HG03442 (cell line): ENCODE data around the gene PPA2.

Source experiments
- ATAC-seq: cut with Tn5 transposase; IDR thresholded peaks from one replicate; pipeline ENCODE4 v1.9.1; 2021; ENCODE audit warnings: mild to moderate bottlenecking, moderate library complexity; ENCODE audit not compliant: unreplicated experiment

The PPA2 gene

GRCh38 chr4:105399532-105400161 is 74.2 kb downstream of the PPA2 start:
- ATAC-seq = no peak

DNA sequence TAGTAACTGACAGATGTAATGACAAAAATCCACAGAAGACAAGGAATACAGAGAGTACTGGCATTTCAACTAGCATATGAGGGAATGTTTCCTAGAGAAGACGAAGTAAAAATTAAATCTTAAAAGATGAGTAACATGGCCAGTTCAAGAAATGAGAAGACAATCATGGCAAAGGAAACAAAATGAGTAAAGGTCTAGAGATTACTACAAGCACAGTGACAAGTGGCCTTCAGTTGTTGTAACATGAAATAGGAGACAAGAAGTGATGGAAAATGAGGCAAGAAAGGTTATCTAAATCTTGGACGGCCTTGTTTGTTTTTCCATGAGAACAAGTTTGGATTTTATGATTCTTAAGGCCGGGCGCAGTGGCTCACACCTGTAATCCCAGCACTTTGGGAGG is 81.0 kb downstream of the PPA2 start:
- no peak for ATAC-seq

DNA sequence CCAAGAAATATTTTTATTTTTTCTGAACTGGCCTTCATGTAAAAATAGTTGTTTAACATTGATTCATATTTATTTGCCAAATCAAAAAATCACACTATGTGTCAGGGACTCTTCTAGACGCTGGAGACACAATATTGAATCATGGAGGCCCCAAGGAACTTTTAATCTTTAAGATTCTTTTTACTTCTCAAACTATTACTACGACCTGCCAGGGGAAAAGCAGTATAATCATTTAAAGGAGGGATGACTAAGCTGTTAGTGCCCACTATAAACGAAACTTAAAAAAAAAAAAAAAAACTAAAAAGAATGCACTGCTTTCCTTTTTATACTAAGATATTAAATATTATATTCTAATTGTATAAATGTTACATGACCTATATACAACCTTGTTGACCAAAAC is 84.7 kb downstream of the PPA2 start:
- ATAC-seq = no peak

GRCh38 chr4:105387466-105387865 is 86.4 kb downstream of the PPA2 start:
- ATAC-seq = no peak

DNA sequence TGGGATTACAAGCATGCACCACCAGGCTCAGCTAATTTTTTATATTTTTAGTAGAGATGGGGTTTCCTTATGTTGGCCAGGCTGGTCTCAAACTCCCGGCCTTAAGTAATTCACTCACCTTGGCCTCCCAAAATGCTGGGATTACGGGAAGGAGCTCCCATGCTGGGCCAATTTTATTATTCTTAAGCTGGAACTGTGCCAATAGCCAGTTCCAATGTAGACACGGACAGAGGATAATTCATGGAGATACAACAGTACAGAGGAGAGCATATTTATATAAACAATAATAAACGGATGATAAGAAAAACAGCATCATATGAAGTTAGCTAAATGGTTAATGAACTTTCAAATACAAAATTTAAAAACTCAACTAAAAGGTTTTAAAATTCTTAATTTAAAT is 87.8 kb downstream of the PPA2 start:
- no peak for ATAC-seq

DNA sequence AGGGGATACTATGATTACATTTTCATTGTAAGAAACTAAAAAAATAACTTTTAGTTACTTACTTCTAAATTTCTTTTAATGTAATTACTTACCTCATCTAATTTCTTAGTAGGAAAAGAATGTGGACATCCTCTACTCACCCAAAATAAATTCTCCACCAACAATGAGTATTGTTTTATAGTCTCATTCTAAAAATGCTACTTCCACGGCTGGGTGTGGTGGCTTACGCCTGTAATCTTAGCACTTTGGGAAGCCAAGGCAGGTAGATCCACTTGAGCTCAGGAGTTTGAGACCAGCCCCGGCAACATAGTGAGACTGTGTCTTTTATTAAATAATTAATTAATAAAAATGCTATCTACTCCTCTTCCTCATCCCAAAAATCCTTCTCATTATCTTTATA is 99.8 kb downstream of the PPA2 start:
- no peak for ATAC-seq

DNA sequence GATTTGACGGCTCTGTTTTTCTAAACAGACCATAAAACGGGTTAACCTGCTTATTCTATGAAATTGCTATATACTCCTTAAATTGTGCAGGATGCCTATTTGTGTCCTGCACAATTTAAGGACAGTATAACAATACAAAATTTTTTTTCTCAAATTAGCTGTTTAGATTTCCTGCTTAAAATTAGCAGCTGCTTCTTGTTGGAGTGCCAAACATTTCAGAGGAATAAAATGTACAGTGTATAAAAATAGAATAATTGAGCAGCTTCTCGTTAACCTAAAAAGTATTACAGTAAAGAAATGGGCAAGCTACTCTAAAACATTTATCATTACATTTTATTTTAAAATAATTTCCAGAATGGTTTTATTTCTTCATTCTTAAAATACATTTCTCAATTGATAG is 100.5 kb downstream of the PPA2 start:
- ATAC-seq = no peak

DNA sequence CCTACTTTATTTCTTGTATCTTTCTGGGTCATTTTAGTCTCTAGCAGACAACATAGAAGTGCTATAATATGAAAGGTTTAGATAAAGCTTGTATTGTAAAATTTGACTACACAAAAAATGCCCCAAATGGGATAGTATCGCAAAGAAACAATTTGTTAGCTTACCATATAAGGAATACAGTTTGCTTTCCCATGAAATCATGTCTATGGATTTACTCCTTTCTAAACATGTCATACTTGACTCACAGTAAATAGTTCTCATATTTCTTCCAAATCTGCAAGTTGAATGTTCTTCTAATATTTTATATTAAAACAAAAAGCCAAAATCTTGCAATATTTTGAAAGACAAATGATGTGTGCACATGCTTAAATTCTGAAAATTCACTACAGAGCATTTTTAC is 103.9 kb downstream of the PPA2 start:
- no peak for ATAC-seq

DNA sequence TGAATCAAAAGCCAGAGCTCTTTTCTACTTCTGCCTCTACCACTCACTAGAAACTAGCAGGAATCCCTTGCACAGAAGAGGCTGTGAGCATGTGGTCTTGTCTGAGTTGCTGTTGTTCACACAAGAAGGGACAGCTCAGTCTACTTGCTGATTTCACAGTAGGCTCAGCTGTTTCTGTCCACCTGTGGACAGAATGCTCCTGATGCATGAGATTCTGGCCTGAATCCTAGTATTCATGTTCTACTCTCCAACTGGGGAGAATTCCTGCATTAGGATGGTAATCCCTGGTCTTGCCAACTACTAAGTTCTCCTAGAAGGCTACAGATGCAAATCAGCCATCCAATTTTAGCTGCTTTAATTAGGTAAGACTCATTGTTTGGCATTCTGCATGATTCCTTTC is 112.8 kb downstream of the PPA2 start:
- ATAC-seq = no peak

DNA sequence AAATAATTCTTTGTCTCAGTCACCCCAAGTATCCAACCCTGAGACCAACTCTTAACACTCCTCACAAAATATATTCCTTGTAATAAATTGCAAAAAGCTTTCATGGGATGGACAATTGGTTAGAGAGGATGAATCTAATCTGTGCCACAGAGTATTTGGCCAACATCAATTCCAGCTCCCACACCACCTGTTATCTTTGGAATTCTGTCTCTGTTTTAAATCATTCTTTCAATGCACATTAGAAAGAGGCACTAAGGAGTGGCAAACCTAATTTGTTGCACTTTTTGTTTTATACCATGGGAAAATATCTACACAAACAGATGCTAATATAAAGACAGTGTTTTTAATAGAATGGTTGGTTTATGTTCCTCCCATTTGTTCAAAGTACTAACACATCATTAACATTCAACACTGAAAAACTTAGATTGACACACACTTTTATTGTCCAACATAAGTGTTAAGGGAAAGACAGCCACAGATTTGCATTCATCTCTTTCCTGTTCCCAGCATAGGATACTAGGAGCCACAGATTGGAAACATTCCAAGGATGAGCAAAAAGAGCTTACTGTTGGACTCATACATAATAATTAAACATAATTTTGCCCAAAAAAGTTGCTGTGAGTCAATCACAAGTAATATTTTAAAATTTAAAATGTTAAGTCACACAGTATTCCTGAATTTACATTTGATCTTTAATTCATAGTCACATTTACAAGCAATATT is 116.4 kb downstream of the PPA2 start:
- ATAC-seq = no peak

- no peak for ATAC-seq
These were observed 117.7 kb downstream of the PPA2 start for GRCh38 chr4:105356194-105356593.

DNA sequence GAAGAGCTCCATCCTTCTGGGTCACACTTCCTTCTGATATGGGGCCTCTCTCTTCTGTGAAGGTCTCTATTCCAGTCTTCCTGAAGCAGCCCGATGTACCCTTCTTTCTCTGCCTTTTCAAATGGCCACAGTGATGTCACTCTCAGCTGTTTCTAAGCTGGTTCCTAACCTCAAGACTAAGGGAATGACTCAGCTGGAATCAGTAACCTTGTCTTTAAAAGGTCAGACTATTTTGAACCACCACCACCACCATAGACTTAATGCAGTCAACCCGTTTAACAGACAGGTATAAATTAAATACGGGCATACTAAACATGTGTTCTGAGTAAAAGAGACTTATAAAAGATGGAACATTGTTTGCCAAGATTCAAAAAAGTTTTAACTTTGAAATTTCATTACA is 121.0 kb downstream of the PPA2 start:
- peak; percentile 95 for ATAC-seq

DNA sequence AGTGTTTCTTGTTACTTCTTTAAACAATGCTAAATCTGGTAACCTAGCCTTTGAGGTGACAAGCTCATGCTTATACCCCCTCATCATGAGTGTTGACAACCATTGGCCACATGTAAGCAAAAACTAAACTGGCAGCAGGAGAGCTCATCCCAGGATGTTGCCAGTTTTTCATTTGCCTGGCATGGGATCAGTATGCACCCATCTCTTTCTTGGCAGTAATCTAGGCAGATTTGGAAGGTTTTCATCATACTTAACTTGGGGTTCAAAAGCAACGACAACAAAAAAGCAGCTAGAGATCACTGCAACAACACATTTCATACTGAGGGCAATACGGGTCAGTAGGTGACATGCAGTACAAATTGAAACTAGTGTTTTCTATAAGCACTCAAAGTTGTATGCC is 122.0 kb downstream of the PPA2 start:
- no peak for ATAC-seq

DNA sequence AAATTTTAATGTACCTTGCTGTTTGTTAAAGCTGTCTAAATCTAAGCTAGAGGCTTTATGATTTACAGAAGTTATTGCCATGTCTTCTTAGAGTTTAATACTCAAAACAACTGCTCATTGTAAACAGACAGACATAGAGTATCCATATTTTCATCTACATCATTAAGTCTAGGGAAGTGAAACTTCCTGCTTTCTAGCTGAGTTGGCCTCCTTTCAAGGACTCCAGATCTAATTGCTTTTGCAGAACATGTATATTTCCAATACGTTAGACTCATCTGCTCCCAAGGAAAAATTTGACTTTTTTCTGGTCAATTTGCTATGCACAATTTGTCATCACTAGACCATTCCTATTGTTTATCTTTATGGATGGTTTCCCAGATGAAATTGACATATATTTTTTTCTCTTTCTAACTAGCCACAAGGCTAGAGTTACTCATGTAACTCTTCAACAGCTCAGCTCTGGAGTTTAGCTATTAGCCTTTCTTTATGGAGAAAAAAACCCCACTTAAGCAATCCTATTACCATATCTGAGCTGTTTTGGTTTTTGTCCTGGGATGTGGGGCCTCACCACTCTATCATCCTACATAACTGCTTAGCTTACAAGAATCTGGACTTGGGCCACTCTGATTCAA is 122.9 kb downstream of the PPA2 start:
- ATAC-seq = no peak

DNA sequence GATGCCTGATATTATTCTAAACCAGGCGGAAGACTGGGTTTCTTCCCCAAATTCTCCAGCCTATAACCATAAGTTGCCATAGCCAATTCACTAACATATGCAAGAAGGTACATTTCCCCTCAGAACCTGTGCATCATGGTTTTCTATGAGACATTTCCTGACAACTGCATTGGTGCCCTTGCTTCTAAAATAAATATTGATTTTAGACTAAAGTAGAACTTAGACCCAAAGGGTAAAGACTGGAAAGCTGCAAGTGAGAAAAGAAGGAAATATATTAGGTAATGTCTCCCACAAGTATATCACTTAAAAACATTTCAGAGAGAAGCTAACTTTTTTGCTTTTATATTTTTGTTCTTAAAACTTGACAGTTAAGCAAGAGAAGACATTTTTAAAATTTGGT is 125.1 kb downstream of the PPA2 start:
- ATAC-seq = no peak

DNA sequence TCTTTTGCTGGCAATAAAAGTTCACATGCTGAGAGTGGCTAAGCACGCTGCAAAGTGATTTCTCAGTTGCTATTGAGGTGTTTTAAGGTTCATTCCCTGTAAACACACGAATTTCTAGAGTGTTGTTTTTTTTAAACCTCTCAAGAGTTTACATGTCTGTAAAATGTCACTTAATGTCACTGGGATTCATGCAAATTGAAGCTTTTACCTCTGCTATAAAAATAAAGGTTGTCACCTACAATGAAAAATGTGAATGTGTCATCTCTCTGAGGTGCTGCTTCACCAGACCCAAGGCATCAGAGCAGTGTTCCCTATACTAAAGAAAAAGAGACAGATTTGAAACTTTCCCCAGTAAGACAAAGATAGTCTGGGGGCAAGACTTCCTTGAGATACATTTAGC is 127.0 kb downstream of the PPA2 start:
- ATAC-seq = no peak

- ATAC-seq = no peak
These were observed 128.0 kb downstream of the PPA2 start for GRCh38 chr4:105345838-105346237.

DNA sequence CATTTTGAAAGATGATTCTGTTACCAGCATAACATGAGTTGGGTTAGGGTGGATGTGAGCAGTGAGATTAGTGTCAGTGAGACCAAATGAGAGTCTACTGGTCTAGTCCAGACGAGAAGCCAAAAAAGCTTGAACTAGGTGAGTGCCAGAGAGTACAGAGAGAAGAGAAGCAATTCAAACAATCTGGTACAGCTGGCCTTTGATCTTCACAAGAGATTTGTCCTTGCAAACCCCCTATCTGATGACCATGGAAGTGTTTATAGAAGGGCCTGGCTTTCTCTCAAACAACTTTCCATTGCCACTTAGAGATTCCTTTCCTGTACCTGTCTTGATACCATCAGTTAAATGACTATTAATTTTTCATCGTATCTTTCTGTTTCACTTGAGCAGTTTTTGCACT is 128.5 kb downstream of the PPA2 start:
- ATAC-seq = no peak

- ATAC-seq = no peak
These were observed 129.7 kb downstream of the PPA2 start for GRCh38 chr4:105344141-105344540.

DNA sequence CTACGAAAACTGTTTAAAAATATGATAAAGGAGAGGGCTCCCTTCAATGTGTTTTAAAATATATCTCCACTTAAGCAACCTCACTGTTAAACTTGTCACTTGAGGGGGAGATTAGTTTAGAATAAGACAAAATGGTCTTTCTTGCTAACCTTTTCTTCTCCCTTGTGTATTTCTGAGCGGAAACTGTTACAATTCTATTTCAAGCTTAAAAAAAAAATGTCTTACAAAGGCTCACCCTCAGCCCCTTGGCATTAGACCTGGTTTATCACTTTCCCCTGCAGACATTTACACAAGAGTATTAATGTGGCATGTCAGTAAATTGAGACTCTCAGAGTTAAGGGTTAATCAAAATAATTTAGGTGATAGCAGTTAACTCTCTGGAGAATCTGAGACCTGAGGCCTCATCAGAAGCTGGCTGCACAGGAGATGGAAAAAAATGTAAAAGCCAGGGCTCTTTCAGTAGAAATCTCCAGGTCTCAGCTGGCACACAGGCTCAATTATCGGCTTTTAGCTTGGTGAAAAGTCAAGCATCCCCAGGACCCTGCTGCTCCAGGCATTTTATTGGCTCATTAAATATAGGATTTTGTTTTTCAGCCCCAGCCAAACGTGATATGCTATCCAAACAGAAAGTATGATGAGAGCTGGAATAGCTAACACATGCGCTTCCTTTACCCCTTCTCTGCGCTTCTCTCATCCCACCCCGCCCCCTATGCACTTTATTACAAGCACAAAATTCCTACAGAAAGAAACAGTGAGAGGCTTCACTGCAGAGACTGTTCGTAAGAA is 130.5 kb downstream of the PPA2 start:
- ATAC-seq = no peak

DNA sequence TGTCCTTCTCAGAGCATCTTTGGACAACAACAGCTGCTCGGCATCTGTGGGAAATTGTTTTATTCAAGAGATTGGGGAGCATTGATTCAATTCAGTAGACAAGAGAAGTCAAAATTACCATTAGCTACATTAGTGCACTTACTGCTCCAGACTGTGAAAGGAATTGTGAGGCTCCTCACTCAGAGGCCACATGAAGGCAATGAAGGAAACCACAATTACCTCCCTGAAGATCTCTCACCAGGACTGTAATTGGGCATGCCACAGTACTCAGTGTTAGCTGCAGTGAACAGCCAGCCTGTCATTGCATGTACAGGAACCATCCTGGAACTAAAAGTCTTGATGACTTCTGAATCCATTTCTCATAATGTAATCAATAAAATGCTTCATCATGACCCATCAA is 144.8 kb downstream of the PPA2 start:
- ATAC-seq = no peak

DNA sequence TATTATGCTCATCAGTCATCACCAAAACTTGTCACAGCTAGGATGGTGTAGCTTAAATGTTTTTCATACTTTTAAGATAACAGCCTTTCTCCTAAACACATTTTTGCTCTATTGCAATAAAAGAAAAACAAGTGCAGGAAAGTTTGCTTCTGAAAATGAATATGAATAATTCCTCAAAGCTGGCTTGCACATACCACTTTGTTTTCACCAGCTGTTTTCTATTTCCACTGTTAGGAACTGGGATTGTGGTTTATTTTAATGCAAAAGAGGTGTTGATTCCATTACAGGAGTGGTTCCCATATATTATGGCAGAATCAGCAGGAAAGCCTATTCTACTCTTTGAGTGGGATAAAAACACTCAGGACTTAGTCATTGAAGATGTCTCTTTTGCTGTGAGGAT is 145.9 kb downstream of the PPA2 start:
- ATAC-seq = no peak
